Tibial nerve (tissue), 4 donors: ENCODE measurements around the gene FNDC3B. TPM values are rescaled to one million over a fixed set of nuclear protein-coding genes. Genes with fewer than 3 reads are reported as not detected.

Source experiments
- DNase-seq, 2 donors: peaks; one replicate each; pipeline ENCODE4 v3.0.0-alpha.2; 2019; ENCODE audit warnings: low spot score in 2 of 2
- H3K27ac ChIP-seq, 4 donors: fragments of 200-600 bp; sonication (generic) in 3 of 4; one replicate each; pipeline ENCODE4 v1.5.1; 2017 to 2019; ENCODE audit warnings: mild to moderate bottlenecking in 1 of 4
- H3K27me3 ChIP-seq, 2 donors: fragments of 200-600 bp; sonication (generic) in 1 of 2; one replicate each; pipeline versions ENCODE4 v1.5.1 to v1.6.0; 2017 to 2019
- H3K36me3 ChIP-seq, 3 donors: fragments of 200-600 bp; sonication (generic); one replicate each; pipeline ENCODE4 v1.5.1; 2018 to 2019
- H3K4me1 ChIP-seq, 4 donors: fragments of 200-600 bp; sonication (generic) in 3 of 4; one replicate each; pipeline ENCODE4 v1.5.1; 2017 to 2019
- H3K4me3 ChIP-seq, 4 donors: fragments of 200-600 bp; sonication (generic) in 3 of 4; one replicate each; pipeline ENCODE4 v1.5.1; 2017 to 2019; ENCODE audit warnings: mild to moderate bottlenecking in 1 of 4, moderate library complexity in 1 of 4
- H3K9me3 ChIP-seq, 4 donors: fragments of 200-600 bp; sonication (generic) in 3 of 4; one replicate each; pipeline ENCODE4 v1.5.1; 2017 to 2019
- CTCF ChIP-seq, 5 experiments: fragments of 200-600 bp in 3 of 5; fragments of 450-650 bp in 2 of 5; sonication (generic) in 3 of 5; IDR thresholded peaks; one replicate each; pipeline ENCODE4 v1.5.1; 2016 to 2019; ENCODE audit warnings: antibody characterized with exemption in 5 of 5, mild to moderate bottlenecking in 3 of 5, moderate library complexity in 2 of 5
- EP300 ChIP-seq, 2 donors: sonication (generic); formaldehyde crosslinking; IDR thresholded peaks; one replicate each; pipeline ENCODE4 v1.6.1; 2017; ENCODE audit warnings: antibody characterized with exemption in 2 of 2, mild to moderate bottlenecking in 1 of 2
- POLR2A ChIP-seq, 2 donors: fragments of 450-650 bp; IDR thresholded peaks; one replicate each; pipeline ENCODE4 v1.6.1; 2017; ENCODE audit warnings: antibody characterized with exemption in 2 of 2, mild to moderate bottlenecking in 2 of 2, moderate library complexity in 2 of 2
- WGBS, 2 donors: methylation state at CpG; one replicate each; pipeline ENCODE4 v1.1.5; 2018; 5-methylcytosine and 5-hydroxymethylcytosine counted together
- total RNA-seq, 4 donors: library from RNA; depleted of rRNA; stranded (reverse); fragments of >200 nt; gene quantifications; one replicate each; pipeline ENCODE4 v1.1.0, GENCODE V29; 2016

Gene FNDC3B
- total RNA-seq, 4 donors from 2014 or later, result 87.5 to 106 (median 95.7) TPM

- no peaks in the 10 kb centered on the region for H3K27me3 ChIP-seq
- TF ChIP-seq CTCF (IDR thresholded peaks at IDR 0.05), result no peak
- TF ChIP-seq EP300 (IDR thresholded peaks at IDR 0.05), result no peak
- no peak for TF ChIP-seq POLR2A (IDR thresholded peaks at IDR 0.05)
- H3K4me3 ChIP-seq, result no peak overlapping the region
- DNase-seq, result no peak
- peaks cover 0 to 7% (median 0%) of the 10 kb centered on the region in 3 donors for H3K36me3 ChIP-seq
- peaks cover 0 to 85% (median 25%) of the 10 kb centered on the region in 4 donors for H3K4me1 ChIP-seq
- H3K9me3 ChIP-seq, result no peaks in the 10 kb centered on the region
- WGBS, 2 donors, result 58 to 65% methylated on average over 7 of the region's 7 CpGs
- peak overlapping the region in 3 of 4 donors; percentile 2 to 73 (median 18) for H3K27ac ChIP-seq
Observed at GRCh38 chr3:172065967-172066762, 26.8 kb downstream of the FNDC3B start.

- H3K27me3 ChIP-seq, result no peaks in the 10 kb centered on the region
- 87 to 89% methylated on average over 7 of the region's 7 CpGs for WGBS, 2 donors
- no peaks in the 10 kb centered on the region for H3K9me3 ChIP-seq
- no peak overlapping the region for H3K4me3 ChIP-seq
- peak overlapping the region in 2 of 4 donors; percentile 2 to 19 for H3K27ac ChIP-seq
- no peak for TF ChIP-seq EP300 (IDR thresholded peaks at IDR 0.05)
- no peak for TF ChIP-seq POLR2A (IDR thresholded peaks at IDR 0.05)
- no peak for TF ChIP-seq CTCF (IDR thresholded peaks at IDR 0.05)
- peaks cover 0 to 85% (median 25%) of the 10 kb centered on the region in 4 donors for H3K4me1 ChIP-seq
- H3K36me3 ChIP-seq, result peaks cover 0 to 7% (median 0%) of the 10 kb centered on the region in 3 donors
- DNase-seq, result no peak
Observed at GRCh38 chr3:172066880-172067796, 27.8 kb downstream of the FNDC3B start.

GRCh38 chr3:172067837-172068440 is 28.6 kb downstream of the FNDC3B start:
- H3K27me3 ChIP-seq, result no peaks in the 10 kb centered on the region
- peaks cover 0 to 81% (median 24%) of the 10 kb centered on the region in 4 donors for H3K4me1 ChIP-seq
- no peak for DNase-seq
- no peak overlapping the region for H3K4me3 ChIP-seq
- TF ChIP-seq CTCF (IDR thresholded peaks at IDR 0.05) (no peak), EP300 (IDR thresholded peaks at IDR 0.05) (no peak), POLR2A (IDR thresholded peaks at IDR 0.05) (no peak)
- peaks cover 0 to 7% (median 0%) of the 10 kb centered on the region in 3 donors for H3K36me3 ChIP-seq
- no peak overlapping the region for H3K27ac ChIP-seq
- WGBS, 2 donors, result 72 to 79% methylated on average over 6 of the region's 6 CpGs
- H3K9me3 ChIP-seq, result no peaks in the 10 kb centered on the region

- DNase-seq, result no peak
- Histone ChIP-seq H3K4me3 (no peak overlapping the region), H3K4me1 (peaks cover 0 to 83% (median 23%) of the 10 kb centered on the region in 4 donors), H3K27me3 (no peaks in the 10 kb centered on the region), H3K36me3 (peaks cover 0 to 3% (median 0%) of the 10 kb centered on the region in 3 donors), H3K9me3 (no peaks in the 10 kb centered on the region), H3K27ac (peak overlapping the region in 1 of 4 donors; percentile 73)
- no peak for TF ChIP-seq CTCF (IDR thresholded peaks at IDR 0.05)
- no peak for TF ChIP-seq POLR2A (IDR thresholded peaks at IDR 0.05)
- no peak for TF ChIP-seq EP300 (IDR thresholded peaks at IDR 0.05)
- WGBS, 2 donors, result 59 to 64% methylated on average over 4 of the region's 4 CpGs
Observed at GRCh38 chr3:172068977-172069376, 29.6 kb downstream of the FNDC3B start.
